HCT116 (cell line): ENCODE measurements around the gene MAEA.

Source experiments
- CEBPB ChIP-seq: IDR thresholded peaks from 2 replicates; pipeline ENCODE4 v1.6.1; 2012; ENCODE audit warnings: low read depth
- CTCF ChIP-seq, 3 experiments: fragments of 200-600 bp in 1 of 3; sonication (generic) in 1 of 3; IDR thresholded peaks in 2 of 3; conservative IDR thresholded peaks in 1 of 3; 2 replicates each; pipeline ENCODE4 v1.5.1; 2012 to 2017; ENCODE audit warnings: low read depth in 2 of 3, low read length in 2 of 3, antibody characterized with exemption in 1 of 3, borderline replicate concordance in 1 of 3, control low read depth in 1 of 3, mild to moderate bottlenecking in 1 of 3, mixed read lengths in 1 of 3, mixed run types in 1 of 3, moderate library complexity in 1 of 3; ENCODE audit not compliant: insufficient read depth in 1 of 3
- POLR2A ChIP-seq: IDR thresholded peaks from 2 replicates; pipeline ENCODE4 v1.7.0; 2011; ENCODE audit warnings: borderline replicate concordance; ENCODE audit not compliant: insufficient read depth, insufficient read length; ENCODE audit errors: extremely low read depth
- POLR2AphosphoS5 ChIP-seq: IDR thresholded peaks from 2 replicates; pipeline ENCODE4 v1.6.1; 2011; ENCODE audit warnings: mild to moderate bottlenecking, low read depth, low read length, moderate library complexity
- TCF7L2 ChIP-seq: IDR thresholded peaks from 2 replicates; pipeline ENCODE4 v1.7.0; 2011; ENCODE audit warnings: borderline replicate concordance, inconsistent platforms; ENCODE audit not compliant: insufficient read depth, insufficient read length; ENCODE audit errors: extremely low read depth
- ZFX ChIP-seq: fragments of 450-650 bp; IDR thresholded peaks from 2 replicates; pipeline ENCODE4 v1.6.1; 2017
- ZNF274 ChIP-seq: fragments of 200-500 bp; sonication (Bioruptor generic); IDR thresholded peaks from 2 replicates; pipeline ENCODE4 v1.6.1; 2014; ENCODE audit warnings: mild to moderate bottlenecking, low read depth, low read length, inconsistent platforms
- TF ChIP-seq, protein P1 (sequence below): IDR thresholded peaks from 2 replicates; pipeline ENCODE4 v1.6.1; 2011; ENCODE audit warnings: mild to moderate bottlenecking, low read length, moderate library complexity; ENCODE audit not compliant: insufficient replicate concordance; ENCODE audit errors: extremely low read depth
- TF ChIP-seq, protein P2 (sequence below): IDR thresholded peaks from 2 replicates; pipeline ENCODE4 v1.6.1; 2012; ENCODE audit warnings: low read depth

- TF ChIP-seq POLR2A (no peak), CTCF (IDR thresholded peaks at IDR 0.05 in 2 of 3, conservative IDR thresholded peaks at IDR 0.05 in 1 of 3; ENCODE audit: borderline replicate concordance in 1 of 3, insufficient read depth in 1 of 3, low read depth in 2 of 3, low read length in 2 of 3) (no peak), CEBPB (no peak), ZFX (no peak), POLR2AphosphoS5 (no peak), TCF7L2 (no peak), ZNF274 (no peak)
- TF ChIP-seq, protein P1, sequence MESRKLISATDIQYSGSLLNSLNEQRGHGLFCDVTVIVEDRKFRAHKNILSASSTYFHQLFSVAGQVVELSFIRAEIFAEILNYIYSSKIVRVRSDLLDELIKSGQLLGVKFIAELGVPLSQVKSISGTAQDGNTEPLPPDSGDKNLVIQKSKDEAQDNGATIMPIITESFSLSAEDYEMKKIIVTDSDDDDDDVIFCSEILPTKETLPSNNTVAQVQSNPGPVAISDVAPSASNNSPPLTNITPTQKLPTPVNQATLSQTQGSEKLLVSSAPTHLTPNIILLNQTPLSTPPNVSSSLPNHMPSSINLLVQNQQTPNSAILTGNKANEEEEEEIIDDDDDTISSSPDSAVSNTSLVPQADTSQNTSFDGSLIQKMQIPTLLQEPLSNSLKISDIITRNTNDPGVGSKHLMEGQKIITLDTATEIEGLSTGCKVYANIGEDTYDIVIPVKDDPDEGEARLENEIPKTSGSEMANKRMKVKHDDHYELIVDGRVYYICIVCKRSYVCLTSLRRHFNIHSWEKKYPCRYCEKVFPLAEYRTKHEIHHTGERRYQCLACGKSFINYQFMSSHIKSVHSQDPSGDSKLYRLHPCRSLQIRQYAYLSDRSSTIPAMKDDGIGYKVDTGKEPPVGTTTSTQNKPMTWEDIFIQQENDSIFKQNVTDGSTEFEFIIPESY = no peak
- TF ChIP-seq, protein P2, sequence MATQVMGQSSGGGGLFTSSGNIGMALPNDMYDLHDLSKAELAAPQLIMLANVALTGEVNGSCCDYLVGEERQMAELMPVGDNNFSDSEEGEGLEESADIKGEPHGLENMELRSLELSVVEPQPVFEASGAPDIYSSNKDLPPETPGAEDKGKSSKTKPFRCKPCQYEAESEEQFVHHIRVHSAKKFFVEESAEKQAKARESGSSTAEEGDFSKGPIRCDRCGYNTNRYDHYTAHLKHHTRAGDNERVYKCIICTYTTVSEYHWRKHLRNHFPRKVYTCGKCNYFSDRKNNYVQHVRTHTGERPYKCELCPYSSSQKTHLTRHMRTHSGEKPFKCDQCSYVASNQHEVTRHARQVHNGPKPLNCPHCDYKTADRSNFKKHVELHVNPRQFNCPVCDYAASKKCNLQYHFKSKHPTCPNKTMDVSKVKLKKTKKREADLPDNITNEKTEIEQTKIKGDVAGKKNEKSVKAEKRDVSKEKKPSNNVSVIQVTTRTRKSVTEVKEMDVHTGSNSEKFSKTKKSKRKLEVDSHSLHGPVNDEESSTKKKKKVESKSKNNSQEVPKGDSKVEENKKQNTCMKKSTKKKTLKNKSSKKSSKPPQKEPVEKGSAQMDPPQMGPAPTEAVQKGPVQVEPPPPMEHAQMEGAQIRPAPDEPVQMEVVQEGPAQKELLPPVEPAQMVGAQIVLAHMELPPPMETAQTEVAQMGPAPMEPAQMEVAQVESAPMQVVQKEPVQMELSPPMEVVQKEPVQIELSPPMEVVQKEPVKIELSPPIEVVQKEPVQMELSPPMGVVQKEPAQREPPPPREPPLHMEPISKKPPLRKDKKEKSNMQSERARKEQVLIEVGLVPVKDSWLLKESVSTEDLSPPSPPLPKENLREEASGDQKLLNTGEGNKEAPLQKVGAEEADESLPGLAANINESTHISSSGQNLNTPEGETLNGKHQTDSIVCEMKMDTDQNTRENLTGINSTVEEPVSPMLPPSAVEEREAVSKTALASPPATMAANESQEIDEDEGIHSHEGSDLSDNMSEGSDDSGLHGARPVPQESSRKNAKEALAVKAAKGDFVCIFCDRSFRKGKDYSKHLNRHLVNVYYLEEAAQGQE = no peak
Measured at GRCh38 chr4:1361431-1361830, 71.7 kb downstream of the MAEA start.
